Right lobe of liver (tissue), 4 donors: Measurements from ENCODE around the gene MAFB.

ENCODE experiments used
- POLR2A ChIP-seq: fragments of 450-650 bp; IDR thresholded peaks from one replicate; pipeline ENCODE4 v1.6.1; 2017; ENCODE audit warnings: antibody characterized with exemption, mild to moderate bottlenecking
- TF ChIP-seq, protein P1 (sequence below), 4 donors: fragments of 200-600 bp in 3 of 4; fragments of 450-650 bp in 1 of 4; IDR thresholded peaks; one replicate each; pipeline versions ENCODE4 v1.5.1 to v1.8.0; 2016 to 2022; ENCODE audit warnings: antibody characterized with exemption in 4 of 4, mild to moderate bottlenecking in 2 of 4
- donor health status: DM: no; HTN: no; CAD: no.
- donor health status: DM: no; HTN: no; CAD: no.
- donor health status: DM: no; HTN: yes; CAD: no.

DNA sequence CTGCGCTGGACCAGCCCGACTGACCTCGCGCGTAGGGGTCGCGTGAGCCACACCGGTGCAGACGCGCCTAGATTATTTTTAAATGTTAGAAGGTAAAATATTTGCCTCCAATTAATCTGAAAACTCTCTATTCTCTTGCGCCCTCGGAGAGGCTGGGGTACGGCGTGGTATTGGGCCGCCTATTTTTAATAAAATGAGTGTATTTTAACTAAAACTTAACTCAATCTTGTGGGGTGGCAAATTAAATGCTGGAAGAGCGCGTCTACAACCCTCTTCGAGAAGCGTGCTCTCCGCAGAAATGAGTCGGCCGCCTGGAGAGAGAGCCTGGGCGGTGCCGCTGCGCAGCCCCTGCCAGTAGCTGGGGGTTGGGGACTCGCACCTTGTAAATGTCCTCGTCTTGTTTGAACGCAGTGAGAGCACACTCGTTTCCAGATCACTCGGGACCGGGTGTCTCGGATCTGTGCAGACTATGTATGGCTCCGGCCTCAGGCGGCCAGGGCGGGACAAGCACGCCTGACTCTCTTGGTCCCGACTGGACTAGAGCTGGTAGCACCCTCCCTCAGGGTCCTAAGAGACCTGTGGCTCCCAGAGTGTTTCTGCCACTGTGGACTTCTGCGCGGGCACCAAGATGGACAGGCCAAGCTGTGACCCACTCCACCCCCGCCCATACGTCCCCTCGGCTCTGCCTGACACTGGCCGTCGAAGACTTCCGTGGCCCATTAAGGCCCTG lies 2.0 kb upstream of the MAFB start:
- TF ChIP-seq, protein P1, sequence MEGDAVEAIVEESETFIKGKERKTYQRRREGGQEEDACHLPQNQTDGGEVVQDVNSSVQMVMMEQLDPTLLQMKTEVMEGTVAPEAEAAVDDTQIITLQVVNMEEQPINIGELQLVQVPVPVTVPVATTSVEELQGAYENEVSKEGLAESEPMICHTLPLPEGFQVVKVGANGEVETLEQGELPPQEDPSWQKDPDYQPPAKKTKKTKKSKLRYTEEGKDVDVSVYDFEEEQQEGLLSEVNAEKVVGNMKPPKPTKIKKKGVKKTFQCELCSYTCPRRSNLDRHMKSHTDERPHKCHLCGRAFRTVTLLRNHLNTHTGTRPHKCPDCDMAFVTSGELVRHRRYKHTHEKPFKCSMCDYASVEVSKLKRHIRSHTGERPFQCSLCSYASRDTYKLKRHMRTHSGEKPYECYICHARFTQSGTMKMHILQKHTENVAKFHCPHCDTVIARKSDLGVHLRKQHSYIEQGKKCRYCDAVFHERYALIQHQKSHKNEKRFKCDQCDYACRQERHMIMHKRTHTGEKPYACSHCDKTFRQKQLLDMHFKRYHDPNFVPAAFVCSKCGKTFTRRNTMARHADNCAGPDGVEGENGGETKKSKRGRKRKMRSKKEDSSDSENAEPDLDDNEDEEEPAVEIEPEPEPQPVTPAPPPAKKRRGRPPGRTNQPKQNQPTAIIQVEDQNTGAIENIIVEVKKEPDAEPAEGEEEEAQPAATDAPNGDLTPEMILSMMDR (IDR thresholded peaks at IDR 0.05), result no peak
- no peak for TF ChIP-seq POLR2A
